ENCODE results near the gene ENAM. TPM values are rescaled to one million over a fixed set of nuclear protein-coding genes. Genes with fewer than 3 reads are reported as not detected.
"Not testable (repeated sequence)": the region's sequence is repeated elsewhere in the genome, so short reads cannot be mapped to it uniquely, and the experiment has no call there.

Gene ENAM
- total RNA-seq, 1 donor from 2014 or later = not detected

GRCh38 chr4:70629469-70630090, 1.0 kb downstream of the ENAM start:
- DNase-seq (ENCODE audit: low spot score) = no peak

DNA sequence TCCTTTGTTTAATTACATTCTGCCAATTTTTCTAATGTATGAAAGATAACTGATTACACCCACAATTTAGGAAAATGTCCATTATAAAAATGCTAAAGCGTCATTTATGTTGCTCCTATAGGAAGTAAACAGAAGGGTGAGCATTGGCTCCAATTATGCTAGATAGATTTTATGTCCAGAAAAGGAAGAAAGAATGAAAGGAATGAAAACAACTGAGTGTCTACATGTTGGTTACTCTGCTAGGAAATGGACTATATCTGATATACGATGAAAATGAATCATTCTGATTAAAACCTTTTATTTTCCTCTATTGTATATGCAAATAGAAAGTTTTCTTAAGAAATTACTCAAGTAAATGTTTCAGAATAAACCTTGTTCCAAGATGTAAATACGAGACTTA, 1.6 kb downstream of the ENAM start:
- DNase-seq (ENCODE audit: low spot score) = no peak

DNA sequence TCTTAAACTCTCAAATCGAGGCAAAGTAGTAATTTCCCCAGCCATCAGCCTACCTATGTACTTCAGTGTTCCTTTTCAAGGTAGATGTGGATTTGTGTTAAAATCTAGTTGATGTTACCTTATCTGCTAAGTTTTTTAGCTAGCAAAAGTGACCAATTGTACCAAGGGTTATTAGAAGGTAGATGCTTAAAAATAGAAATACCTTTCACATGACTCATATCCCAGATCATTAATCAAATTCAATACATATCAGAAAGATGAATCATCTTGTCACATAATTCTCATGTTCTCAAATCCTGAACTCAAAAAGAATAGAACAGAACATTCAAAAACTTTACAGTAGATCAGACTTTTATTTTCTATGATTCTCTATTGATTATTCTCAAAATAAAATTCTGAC, 3.5 kb downstream of the ENAM start:
- DNase-seq (ENCODE audit: low spot score) = no peak

DNA sequence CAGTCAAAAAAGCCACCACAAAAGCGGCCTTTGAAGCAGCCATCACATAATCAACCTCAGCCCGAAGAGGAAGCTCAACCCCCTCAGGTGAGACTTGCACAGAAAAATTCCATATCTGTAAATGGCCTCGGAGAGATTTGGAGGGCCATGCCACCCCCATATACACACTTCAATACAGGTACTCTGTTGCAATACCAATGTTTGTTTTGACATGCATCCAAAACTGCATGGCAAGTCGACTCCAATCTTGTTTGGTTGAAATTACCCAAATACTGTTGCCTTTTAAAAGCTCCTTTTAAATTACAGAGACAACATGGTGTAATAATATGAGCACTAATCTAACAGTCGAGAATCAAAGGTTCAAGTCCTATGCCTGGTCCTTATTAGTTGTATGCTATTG, 5.9 kb downstream of the ENAM start:
- DNase-seq (ENCODE audit: low spot score) = no peak

GRCh38 chr4:70637239-70637913, 8.8 kb downstream of the ENAM start:
- no peak for DNase-seq (ENCODE audit: low spot score)

DNA sequence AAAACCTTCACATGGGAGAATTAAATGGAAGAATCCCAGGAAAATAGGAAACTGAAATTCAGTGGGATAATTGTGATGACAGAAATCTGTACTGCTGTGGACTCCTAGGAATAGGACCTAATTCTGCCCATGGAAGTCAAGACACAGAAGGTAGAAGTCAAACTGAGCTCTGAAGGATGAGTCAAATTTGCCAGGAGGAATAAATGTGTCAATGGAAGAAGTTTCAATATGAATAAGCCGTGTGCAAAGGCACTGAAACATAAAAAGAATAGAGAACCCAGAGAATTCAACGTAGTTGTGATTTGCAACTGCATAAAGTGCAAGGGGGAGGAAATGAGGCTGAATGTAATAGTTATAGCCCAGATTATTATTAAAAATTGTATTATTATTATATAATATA, 11.6 kb downstream of the ENAM start:
- no peak for DNase-seq (ENCODE audit: low spot score)

GRCh38 chr4:70650741-70651140, 22.2 kb downstream of the ENAM start:
- DNase-seq (ENCODE audit: low spot score) = not testable (repeated sequence)

- DNase-seq (ENCODE audit: low spot score) = no peak
These were observed 23.4 kb downstream of the ENAM start for GRCh38 chr4:70651864-70652506.

DNA sequence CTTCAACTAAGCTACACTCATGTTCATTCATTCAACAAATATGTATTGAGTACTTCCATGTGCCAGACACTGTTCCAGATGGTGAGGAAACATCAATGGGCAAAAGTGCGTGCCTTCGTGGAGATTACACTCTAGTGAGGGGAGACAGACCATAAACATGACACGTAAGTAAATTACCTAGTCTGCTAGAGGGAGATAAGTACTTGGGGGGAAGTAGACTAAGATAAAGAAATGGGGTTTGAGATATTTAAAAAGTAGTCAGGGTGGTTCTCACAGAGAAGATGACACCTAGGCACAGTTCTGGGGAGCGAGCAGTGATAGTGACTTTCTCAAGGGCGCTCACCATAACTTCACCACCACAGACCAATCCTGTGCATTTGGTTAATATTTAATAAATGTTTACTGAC, 26.1 kb downstream of the ENAM start:
- no peak for DNase-seq (ENCODE audit: low spot score)

DNA sequence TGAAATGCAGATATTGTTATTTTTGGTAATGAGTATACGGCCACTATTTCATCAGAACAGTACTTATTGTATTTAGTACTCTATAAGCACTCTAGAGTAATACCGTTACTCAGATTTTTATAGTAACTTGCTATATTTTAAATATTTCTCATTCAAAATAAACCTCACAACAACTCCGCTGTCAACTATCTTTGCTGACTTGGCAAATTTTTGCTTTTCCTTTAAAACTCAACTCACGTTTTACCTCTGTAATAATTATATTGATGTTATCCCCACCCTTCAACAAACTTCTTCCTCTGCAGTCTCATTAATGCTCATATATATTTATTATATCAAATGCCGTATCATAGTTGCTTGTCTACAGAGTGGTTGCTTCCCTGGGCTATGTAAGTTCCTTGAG, 28.8 kb downstream of the ENAM start:
- DNase-seq (ENCODE audit: low spot score) = no peak

DNA sequence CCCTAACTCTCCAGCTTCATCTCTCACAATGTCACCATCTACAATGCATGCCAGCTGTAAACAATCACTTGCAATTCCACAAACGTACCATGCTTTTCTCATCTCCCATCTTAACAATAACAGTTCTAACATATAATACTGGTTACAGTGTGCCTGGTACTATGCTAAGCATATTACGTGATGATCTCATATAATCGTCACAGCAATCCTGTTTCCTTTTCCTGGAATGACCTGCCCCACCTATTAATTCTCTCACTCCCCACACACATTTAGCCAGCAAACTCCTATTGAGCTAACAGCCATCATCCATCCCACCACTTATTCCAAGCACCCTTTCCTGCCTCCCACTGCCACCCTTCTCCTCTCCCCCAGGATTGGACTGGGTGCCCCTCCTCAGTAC, 29.9 kb downstream of the ENAM start:
- no peak for DNase-seq (ENCODE audit: low spot score)

- DNase-seq (ENCODE audit: low spot score) = no peak
These were observed 31.6 kb downstream of the ENAM start for GRCh38 chr4:70660106-70660505.

DNA sequence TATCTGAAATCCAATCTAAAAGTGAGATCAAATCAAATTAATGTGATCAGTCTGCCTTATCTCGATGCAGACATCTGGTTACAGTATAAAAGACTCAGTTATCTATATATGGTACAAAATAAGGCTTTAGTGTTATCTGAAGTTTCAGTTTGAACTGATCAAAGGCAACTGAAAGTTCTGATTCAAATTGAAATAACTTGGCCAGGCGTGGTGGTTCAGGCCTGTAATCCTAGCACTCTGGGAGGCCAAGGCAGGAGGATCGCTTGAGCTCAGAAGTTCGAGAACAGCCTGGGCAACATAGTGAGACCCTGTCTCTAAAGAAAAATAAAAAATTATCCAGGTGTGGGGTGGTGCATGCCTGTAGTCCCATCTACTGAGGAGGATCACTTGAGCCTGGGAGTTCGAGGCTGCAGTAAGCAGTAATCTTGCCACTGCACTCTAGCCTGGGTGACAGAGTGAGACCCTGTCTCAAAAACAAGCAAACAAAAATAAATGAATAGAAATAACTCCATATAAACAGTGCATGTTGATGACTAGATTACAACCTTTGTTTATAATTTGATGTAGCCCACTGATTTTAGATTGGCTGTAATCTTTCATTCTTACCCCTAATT, 32.9 kb downstream of the ENAM start:
- DNase-seq (ENCODE audit: low spot score) = not testable (repeated sequence)

DNA sequence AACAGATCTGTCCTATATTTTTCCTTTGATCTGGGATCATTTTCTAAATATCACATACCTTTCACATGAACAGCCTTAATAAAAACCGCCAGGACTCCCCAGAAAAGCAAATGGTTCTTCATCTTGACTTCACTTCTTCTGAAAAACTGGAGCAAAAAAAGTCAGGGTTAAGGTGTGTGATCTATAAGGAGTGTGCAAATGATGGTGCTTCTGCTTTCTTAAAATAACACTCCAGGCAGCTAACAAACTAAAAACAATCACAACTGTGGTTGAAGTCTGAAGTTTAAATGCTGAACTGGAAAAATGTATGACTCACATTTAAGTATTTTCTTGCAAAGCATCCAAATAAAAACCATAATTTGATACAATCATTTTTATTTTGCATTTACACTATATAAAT, 37.8 kb downstream of the ENAM start, which contains the start of gene JCHAIN:
JCHAIN (minus strand) TSS at position 140 of the 400 bp plus-strand sequence; CDS start at position 122, 18 bp downstream.
- DNase-seq (ENCODE audit: low spot score) = no peak

- no peak for DNase-seq (ENCODE audit: low spot score)
These were observed 39.4 kb downstream of the ENAM start for GRCh38 chr4:70667740-70668535.

DNA sequence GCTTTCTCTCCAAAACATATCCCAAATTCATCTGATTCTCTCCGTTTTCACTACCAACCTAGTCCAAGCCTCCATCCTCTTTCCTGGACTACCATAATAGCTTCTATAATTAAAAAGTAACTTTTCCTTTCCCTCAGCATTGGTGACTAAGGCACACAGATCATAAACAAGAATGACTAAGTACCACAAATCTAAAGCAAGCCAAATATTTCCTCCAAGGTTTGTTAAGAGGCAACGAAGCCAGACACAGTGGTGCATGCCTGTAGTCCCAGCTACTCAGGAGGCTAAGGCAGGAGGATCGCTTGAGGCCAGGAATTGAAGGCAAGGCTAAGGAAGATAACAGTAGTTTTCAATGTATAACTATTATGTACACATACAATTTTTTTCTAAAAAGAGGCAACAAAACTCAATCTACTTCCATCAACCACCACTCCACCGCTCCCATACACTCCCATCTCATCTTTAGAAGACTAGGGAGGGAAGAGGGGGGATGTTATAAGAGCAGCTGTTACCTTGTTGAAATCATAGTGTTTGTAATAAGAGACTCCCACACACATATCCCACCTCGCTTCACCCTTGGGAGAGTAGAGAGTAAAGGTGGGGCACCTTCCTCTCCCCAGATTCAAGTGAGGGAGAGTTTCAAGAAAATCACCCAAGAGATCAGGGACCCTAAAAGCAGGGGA, 41.9 kb downstream of the ENAM start:
- no peak for DNase-seq (ENCODE audit: low spot score)

DNA sequence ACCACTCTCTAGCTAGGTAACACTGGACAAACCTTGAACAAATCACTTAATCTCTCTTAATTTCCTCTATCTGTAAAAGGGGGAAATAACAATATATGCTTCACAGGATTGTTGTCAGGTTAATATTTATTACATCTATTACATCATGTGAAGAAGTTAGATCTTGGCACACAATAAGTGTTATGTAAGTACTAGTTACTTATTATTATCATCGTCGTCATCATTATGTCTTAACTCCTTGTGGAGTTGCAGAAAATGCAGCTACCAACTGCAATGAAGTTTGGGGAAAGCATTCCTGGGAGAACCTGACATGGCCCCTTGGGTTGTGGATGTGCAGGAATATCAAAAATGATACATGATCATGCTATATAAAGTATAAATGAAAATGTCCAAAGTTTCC, 42.5 kb downstream of the ENAM start:
- no peak for DNase-seq (ENCODE audit: low spot score)

DNA sequence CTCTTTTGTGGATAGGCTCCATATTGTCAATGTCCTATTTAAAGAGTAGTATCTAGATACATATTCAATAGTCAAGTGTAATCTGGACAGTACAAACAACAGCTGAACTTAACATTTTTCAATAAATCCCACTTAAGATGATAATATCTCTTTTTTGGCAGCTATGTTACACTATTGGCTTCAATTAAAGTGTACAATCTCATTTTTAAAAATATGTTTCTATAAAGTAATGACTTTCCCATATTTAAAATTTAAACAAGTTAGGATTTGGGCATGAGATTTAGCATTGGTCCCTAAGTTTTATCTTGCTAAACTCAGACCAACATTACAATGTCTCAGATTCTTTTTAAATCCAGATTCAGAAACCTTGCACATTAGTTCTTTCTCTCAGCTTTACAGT, 45.6 kb downstream of the ENAM start:
- DNase-seq (ENCODE audit: low spot score) = no peak

GRCh38 chr4:70674731-70675130, 46.2 kb downstream of the ENAM start:
- DNase-seq (ENCODE audit: low spot score) = no peak

DNA sequence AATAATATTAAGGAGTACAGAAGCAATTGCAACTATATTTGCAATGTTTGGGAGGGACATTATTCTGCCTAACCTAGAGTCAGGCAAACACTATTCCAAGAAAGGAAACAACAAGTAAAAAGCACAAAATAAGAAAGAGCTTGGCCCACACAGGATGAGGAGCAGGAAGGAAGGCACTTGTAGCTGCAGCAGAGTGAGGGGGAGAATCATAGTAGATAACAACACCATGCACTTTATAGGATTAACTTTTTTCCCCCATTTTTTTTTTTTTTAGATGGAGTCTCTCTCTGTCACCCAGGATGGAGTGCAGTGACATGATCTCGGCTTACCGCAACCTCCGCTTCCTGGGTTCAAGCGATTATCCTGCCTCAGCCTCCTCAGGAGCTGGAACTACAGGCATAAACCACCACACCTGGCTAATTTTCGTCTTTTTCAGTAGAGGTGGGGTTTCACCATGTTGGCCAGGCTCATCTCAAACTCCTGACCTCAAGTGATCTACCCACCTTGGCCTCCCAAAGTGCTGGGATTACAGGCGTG, 48.1 kb downstream of the ENAM start:
- DNase-seq (ENCODE audit: low spot score) = no peak

All from mesenteric fat pad (tissue), 1 donor.